ENCODE data around the gene SURF2.
"Not testable (repeated sequence)": the region's sequence is repeated elsewhere in the genome, so short reads cannot be mapped to it uniquely, and the experiment has no call there.

SURF2 gene

GRCh38 chr9:133356391-133357091 lies at the start of gene SURF2, which contains the start of gene SURF1:
Gene SURF2 (plus strand): TSS chr9:133356550. CDS start chr9:133356593, 43 bp downstream.
Gene SURF1 (minus strand): TSS chr9:133356487. CDS start chr9:133356453, 34 bp downstream.
- no peak for DNase-seq

DNA sequence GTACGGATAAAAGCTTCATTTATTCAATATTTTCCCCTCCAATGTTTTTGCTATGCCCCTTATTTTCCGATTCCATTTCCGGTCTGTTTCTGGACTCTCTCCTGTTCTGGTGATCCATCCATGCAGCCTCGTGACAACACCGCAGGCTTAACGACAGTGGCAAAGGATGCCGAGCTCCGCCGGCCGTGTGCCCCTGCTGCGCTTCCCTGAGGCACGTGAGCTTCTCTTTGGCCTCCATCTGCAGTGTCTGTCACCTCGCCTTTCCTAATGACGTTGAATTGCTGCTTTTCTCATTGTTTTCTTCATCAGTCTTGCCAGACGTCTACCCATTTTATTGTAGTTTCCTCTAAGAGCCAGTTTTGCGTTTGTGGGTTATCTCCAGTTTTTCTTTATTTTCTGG lies 49.0 kb upstream of the SURF2 start:
- DNase-seq, result no peak

GRCh38 chr9:133309608-133310007 lies 46.7 kb upstream of the SURF2 start:
- no peak for DNase-seq

DNA sequence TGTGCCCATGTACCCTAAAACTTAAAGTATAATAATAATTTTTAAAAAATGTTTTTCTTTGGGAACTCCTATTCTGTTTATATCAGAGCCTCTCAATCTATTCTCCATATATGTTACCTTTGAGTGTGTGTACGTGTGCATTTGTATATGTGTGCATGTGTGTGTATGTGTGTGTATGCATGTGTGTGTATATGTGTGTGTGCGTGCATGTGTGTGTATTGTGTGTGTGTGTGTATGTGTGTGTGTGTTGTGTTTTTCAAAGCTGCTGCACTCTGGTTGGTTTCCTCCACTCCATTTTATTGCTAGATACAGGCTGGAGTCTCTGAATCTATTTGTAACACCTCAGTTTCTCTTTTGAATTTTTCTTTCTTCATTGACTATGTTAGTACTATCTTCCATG lies 40.4 kb upstream of the SURF2 start:
- no peak for DNase-seq

- DNase-seq, result not testable (repeated sequence)
Measured at GRCh38 chr9:133317551-133317950, 38.8 kb upstream of the SURF2 start.

DNA sequence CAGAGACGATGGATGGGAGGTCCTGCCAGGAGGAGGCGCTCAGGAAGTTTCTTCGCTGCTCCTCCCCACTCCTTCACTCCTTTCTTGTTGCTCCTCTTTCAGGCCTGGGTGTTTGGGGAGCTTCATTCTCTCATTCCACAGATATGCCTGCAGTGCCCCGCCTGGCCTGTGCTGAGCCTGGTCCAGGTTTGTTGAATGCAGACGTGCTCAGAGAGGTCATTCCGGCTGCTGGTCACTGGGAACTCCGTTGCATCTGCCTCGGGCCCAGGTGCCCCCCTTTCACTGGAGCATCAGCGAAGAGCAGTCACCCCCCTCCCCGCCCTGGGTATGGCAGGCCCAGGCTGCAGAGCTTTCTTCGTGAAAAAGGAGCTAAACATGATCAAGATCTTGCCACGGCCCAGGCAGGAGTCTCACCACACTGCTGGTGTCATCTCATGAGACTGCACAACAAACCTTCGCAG lies 35.9 kb upstream of the SURF2 start:
- no peak for DNase-seq

GRCh38 chr9:133321411-133321935 lies 34.9 kb upstream of the SURF2 start:
- DNase-seq, result no peak

DNA sequence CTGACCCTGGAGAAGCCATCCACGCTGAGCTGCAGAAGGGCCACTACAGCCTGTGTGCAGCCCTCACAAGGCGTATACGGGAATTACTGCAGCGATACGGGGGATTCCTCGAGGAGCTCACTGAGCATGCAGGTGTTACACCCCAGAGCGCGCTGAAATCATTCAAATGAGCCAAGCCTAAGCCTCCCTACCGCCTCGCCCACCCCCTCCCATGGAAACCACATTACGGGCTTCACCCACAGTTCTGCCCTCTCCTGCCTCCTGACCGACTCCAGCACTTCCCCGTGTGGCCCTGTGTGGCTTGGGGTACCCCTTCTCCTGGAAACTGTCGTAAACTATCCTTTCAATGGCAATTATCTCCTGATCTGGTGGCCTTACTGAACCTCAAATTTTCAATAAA lies 33.6 kb upstream of the SURF2 start:
- no peak for DNase-seq

- no peak for DNase-seq
Measured at GRCh38 chr9:133323211-133323610, 33.1 kb upstream of the SURF2 start.

DNA sequence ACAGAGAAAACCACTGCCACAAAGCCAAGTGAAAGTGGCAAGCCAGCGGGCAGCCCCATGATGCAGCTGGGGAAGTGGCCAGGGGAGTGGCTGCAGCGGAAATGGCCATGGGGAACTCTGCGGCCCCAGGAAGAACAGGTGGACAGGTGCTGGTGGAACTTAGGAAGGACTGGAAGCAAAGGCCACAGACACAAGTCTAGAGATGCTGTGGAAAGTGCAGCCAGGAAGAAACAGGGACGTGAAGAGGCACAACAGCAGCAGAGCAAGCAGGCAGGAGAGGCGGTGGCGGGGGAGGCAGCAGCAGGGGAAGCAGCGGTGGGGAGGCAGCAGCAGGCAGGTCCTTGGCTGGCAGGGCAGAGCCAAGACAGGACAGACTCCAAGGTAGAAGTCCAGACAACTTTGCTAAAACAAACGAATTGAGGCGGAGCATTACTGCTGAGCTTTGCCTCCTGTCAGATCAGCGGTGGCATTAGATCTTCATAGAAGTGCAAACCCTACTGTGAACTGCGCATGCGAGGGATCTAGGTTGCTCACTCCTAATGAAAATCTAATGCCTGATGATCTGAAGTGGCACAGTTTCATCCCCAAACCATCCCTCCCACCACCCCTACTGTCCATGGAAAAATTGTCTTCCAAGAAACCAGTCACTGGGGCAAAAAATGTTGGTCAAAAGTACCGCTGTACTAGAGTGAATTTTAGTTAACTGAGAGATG lies 32.2 kb upstream of the SURF2 start:
- no peak for DNase-seq

- DNase-seq, result not testable (repeated sequence)
Measured at GRCh38 chr9:133327021-133327420, 29.3 kb upstream of the SURF2 start.

DNA sequence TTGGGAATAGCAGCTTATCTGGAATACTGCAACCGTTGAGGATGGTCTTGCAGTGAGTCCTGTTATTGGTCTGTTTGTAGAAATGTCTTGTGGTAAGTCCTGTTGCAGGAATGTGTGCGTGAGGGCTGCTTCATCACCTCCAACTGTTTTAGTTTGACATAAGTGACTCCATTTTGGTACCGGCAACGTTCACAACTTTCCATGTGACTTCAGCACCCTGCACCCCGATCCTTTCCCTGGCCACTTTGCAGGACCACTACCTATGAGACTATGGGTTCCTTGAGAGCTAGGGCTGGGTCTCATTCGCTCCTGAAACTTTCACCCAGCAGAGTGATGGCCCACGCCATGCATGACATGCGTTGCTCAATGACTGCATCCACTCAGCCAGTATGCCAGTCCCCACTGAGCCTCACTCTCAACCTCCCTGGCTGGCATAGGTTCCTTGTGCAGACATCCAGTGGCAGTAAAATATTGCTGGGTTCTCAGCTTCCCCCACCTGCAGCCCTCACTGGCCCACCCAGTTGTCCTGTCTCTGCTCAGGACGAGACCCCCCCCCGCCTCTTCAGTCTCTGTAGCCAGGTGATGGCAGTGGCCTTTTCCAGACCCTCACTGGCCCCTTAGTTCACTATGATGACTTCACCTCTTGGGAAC lies 28.4 kb upstream of the SURF2 start:
- DNase-seq, result no peak

DNA sequence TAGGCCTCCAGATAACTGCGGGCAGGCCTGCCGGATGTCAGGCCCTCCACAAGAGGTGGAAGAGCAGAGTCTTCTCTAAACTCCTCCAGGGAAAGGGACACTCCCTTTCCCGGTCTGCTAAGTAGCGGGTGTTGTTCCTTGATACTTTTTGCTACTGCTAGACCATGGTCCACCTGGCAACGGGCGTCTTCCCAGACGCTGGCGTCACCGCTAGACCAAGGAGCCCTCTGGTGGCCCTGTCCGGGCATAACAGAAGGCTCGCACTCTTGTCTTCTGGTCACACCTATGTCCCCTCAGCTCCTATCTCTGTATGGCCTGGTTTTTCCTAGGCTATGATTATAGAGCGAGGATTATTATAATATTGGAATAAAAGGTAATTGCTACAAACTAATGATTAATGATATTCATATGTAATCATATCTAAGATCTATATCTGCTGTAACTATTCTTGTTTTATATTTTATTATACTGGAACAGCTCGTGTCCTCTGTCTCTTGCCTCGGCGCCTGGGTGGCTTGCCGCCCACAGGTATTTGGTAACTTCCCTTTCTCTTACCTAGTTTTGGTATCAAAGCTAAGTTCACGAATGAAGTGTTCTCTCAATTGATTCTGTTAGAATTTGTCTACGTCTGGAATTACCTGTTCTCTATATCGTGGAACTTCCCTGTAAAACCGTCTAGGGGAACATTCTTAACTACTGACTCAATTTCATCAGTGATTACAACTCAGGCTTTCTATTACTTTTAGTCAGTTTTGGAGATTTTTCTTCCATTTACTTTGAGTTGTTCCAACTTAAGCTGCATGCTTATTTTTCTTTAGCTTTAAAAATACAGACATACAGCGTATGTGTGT lies 26.8 kb upstream of the SURF2 start:
- not testable (repeated sequence) for DNase-seq

DNA sequence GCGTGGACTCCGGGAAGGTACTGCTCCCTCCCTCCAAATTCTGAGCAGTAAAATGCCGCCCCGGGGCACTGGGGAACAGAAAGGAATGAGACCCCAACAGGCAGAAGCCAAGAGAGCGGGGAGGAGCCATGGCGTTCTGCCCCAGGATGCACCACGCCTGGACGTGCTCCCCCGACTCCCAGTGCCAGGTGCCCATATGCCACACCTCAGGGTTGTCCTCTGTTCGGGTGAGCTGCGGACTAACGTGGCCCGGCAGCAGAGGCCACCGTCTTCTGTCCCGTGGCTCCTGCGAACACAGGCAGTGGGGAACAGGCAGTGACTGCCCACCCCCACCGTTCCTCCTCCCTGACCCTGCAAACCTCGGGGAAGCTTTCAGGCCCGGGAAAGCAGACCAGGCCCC lies 25.1 kb upstream of the SURF2 start:
- no peak for DNase-seq

DNA sequence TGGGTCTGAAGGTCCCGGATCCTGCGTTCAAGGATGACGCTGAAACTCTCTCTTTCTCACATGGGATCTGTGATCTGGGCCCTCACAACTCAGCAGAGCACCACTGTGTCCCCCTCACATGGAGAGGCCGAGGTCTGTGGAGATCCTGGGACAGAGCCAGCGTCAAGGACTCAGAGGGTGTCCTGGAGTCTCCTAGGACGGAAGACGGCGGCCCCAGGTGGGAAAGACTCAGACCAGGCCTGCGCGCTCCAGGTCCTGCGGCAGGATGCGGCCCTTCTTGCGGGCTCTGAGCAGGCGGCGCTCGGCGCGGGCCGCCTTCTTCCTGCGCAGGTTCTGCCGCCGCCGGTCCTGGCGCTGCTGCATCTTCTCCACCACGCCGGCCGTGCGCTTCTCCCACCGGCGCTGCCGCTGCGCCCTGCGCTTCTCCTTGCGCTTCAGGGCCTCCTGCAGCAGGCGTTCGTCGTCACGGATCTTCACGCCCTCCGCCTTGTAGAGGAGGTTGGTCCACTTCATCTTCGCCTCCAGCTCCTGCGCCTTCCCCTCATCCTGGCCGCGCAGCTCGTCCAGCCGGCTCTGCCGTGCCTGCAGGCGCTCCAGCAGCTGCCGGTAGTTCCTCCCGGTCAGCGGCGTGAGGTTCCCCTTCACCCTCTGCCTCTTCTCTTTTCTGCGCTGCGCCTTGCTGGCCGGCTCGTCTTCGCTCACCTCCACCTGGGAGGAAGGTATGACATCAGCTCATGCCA lies 24.5 kb upstream of the SURF2 start:
- no peak for DNase-seq

DNA sequence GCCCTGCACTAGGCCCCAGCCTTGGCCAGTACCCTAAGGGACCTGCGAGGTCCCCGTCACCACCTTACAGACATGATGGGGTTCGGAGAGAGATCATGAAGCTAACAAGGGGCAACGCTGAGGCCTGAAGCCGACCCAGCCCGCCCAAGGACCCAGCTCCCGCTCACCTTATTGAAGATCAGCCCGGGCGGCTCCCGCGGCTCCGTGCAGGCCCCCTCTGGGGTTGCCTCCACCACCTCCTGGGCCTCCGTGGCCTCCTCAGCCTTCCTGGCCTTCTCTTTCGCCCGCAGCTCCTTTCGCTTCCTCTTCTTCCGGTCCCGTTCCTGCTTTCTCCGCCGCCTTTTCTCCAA lies 24.0 kb upstream of the SURF2 start:
- DNase-seq, result no peak

GRCh38 chr9:133333011-133333410 lies 23.3 kb upstream of the SURF2 start:
- DNase-seq, result no peak

DNA sequence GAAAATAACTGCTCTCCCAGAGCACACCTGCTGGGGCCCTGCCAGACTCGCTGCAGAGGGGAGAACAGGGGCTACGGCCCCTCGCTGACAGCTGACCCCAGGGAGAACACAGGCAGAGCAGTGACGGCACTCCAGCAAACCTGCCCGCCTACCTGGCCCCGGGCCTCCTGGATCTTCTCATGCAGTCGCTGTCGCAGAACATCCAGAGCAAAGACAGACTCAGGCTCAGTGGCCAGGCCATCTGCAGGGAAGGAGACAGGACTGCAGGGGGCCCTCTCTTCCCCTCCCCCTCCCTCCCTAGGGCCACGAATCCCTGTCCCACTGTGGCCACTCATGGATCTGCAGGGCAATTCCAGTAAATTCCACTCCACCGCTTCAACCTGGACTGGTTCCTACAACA lies 22.8 kb upstream of the SURF2 start:
- no peak for DNase-seq

DNA sequence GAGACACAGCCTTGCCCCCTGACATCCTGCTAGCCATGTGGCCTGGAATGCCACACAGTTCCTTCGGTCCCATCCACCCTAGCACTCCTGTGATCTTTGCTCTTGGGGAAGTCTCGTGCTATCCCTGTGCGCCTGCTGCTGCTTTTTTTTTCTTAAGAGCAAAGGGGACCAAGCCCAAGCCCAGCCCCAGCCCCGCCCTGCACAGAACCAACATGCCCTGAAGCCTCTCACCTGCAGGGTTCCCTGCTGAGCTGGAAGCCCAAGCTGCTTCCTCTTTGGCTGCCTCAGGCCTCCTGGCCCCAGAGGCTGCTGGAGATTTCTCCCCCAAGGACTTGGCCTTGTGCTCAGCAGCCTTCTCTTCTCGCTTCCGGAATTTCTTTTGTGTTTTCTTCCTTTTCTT lies 22.2 kb upstream of the SURF2 start:
- no peak for DNase-seq

DNA sequence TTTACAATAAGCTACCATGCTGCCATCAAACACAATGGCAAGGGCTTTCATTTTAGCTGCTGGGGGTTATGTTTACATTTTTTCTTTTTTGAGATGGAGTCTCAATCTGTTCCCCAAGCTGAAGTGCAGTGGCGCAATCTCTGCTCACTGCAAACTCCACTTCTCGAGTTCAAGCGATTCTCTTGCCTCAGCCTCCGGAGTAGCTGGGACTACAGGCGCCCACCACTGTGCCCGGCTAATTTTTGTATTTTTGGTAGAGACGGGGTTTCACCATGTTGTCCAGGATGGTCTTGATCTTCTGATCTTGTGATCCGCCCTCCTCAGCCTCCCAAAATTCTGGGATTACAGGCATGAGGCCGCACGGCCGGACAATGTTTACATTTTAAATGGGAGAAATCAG lies 21.5 kb upstream of the SURF2 start:
- DNase-seq, result not testable (repeated sequence)

DNA sequence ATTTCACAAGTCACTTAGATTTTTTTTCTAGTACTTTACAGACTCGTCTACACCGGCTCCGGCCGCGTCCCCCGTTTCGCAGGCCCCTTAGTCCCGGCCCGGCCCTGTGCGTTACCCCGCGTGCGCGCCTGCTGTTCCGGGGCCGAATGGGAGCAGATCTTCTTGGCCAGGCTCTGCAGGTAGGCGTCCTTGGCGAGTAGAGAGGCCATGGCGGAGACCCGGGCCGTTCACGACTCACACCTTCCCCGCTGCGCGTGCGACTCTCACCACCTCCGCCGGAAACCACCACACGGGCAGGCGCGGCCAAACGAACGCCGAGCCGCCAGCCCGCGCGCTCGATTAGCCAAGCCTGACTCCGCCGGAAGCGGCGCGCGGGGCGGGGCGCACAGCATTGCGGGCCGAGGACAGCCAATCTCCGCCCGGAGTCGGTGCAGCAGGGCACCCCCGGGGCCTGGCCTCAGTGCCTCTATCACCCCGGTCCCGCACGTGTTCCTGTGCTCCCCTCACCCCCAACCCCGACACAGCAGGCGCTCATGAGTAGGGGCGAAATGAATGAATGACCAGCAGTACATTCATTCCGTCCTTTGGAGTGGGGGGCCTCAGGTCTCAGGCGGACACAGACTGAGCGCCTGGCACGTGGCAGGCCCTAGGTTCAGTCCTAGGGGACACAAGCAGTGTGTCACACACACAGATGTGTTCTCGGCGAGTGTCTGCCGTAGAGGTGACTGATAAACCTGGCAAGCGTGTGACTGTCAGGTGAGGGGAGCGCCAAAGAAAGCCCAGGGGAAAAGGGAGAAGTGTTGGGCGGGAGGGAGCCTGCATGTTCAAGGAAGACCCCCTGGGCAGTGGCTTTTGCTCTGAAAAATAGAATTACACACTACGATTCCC lies 20.2 kb upstream of the SURF2 start, which contains the start of gene SURF6:
Gene SURF6, minus strand, starts transcription at position 265 of the 888 bp plus-strand sequence. Its CDS starts 56 bp downstream, at position 209.
- DNase-seq, result peak; percentile 78
